A549 treated with AZD9567 at 1 μM for 4 hours (cell line): Measurements from ENCODE around the gene SHROOM3. TPM values are rescaled to one million over a fixed set of nuclear protein-coding genes. Genes with fewer than 3 reads are reported as not detected.

Experiments
- total RNA-seq: library from RNA; stranded (reverse); fragments of 200-300 nt; extraction: Qiagen RNA extraction; gene quantifications from 5 replicates; pipeline ENCODE4 v1.2.3, GENCODE V29; 2022; ENCODE audit not compliant: insufficient read depth

Gene SHROOM3
- 6.5 to 13.0 TPM (median 12.0 TPM) in 5 replicates for total RNA-seq

DNA sequence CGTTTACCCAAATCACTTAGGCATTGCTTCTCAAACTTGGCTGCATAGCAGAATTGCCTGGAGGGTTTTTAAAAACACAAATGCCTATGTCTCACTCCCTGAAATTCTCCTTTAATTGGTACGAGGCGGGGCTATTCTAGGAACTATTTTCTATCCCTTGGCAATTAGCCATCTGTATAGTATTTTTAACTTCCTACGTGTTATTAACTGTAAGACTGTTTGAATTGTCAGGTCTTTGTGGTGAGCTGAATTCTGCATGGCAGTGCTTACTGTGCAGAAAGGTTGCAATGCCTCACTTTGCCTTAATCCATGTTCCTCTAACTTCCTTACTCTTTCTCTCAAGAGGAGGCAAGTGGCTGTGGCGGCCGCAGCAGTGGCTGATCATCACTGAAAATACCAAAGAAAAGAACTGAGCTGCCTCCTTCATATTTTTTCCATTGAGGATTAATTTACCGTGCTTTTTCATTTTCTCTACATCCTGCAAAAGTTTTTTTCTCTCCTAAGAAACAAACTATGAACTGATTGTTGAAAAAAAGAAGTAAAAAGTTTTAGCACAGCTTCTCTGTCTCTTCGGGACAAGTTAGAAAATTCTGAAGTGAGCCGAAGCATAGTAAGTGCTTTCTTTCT lies at the start of gene SHROOM3:
TSS of gene SHROOM3 (plus strand) at position 329 of the 627 bp plus-strand sequence. CDS start 824 bp downstream, outside the sequence.

GRCh38 chr4:76420762-76421581 lies 14.1 kb upstream of the SHROOM3 start, which contains the start of gene CCDC158:
TSS of gene CCDC158 (minus strand) at chr4:76421141. CDS start at chr4:76403207, 17,934 bp downstream.

Other genes with a start within 250 kb of the SHROOM3 start
- gene SCARB2, start 221.4 kb upstream of the SHROOM3 start, total RNA-seq: 44.6 to 54.4 TPM (median 51.4 TPM) in 5 replicates
- 0.07 to 0.41 TPM (median 0.24 TPM) in 4 of 5 replicates, not detected in the other for gene FAM47E, start 183.5 kb upstream of the SHROOM3 start, total RNA-seq
- gene STBD1, start 128.5 kb upstream of the SHROOM3 start, total RNA-seq: 4.2 to 12.4 TPM (median 10.9 TPM) in 5 replicates
- 0.02 TPM in 2 of 5 replicates, not detected in the others for gene CCDC158, start 14.1 kb upstream of the SHROOM3 start, total RNA-seq